LNCAP (cell line): ENCODE data around the gene KIF18B.

ENCODE experiments used
- TF ChIP-seq, protein P1 (sequence below): fragments of 450-650 bp; IDR thresholded peaks from 2 replicates; pipeline ENCODE4 v1.5.1; 2017; ENCODE audit warnings: mild to moderate bottlenecking

KIF18B gene

DNA sequence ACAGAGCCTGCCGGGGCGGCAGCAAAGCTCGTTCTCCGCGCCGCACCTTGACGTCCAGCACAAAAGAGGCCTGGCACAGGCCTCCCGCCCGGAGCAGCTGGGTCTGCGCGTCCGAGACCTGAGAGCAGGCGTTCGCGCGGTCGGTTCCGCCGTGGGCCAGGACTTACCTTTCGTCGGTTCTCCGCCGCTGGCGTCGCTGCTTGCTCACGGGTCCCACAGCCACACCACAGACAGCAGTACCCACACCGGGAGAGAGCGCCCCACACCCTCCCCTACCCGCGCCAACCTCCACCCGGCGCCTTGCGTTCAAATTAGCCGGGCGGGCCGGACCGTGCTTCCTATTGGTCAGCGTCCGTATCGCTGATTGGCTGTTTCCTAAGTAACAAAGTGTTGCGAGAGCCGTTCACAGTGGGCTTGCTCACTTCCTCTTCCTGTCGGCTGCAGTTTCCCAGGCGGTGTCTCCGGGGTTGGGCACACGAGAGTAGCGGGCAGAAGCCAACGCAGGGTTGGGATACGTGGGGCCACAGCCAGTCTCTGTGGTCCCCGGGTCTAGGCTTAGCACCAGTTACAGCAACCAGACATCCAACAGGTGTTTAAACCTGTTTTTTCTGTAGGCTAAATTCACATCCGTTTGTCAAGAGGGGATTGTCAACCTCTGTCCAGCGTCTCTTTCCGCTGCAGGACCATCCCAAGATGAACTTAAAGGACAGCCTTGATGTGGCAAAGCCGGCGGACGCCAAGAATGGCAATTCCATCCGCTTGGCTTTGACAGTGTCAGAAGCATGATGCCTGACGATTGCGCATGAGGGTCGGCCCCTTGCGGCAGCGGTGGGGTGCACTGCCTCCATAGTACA is at the start of gene KIF18B:
Gene KIF18B (minus strand): TSS at position 313 of the 854 bp plus-strand sequence. CDS start 11,429 bp downstream, outside the sequence.
- TF ChIP-seq, protein P1, sequence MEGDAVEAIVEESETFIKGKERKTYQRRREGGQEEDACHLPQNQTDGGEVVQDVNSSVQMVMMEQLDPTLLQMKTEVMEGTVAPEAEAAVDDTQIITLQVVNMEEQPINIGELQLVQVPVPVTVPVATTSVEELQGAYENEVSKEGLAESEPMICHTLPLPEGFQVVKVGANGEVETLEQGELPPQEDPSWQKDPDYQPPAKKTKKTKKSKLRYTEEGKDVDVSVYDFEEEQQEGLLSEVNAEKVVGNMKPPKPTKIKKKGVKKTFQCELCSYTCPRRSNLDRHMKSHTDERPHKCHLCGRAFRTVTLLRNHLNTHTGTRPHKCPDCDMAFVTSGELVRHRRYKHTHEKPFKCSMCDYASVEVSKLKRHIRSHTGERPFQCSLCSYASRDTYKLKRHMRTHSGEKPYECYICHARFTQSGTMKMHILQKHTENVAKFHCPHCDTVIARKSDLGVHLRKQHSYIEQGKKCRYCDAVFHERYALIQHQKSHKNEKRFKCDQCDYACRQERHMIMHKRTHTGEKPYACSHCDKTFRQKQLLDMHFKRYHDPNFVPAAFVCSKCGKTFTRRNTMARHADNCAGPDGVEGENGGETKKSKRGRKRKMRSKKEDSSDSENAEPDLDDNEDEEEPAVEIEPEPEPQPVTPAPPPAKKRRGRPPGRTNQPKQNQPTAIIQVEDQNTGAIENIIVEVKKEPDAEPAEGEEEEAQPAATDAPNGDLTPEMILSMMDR, result no peak

DNA sequence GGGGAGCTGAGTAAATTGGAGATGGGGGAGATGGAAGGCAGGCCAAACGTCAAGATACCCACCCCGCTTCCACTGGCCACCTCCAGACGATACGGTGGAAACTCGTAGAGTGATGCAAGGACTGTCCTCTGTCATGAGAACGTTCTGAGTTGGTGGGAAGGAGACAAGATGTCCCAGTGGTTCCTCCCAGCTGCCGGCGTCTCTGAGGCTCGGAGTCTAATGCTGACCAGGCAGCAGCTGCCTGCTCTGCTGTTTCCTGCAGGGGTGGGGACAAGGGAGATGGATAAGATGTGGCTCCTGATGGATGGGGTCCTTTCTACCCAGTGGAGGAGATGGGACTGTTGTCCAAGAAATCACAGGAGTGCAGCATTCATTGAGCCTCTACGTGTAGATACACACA is 48.7 kb upstream of the KIF18B start:
- TF ChIP-seq, protein P1, result no peak

DNA sequence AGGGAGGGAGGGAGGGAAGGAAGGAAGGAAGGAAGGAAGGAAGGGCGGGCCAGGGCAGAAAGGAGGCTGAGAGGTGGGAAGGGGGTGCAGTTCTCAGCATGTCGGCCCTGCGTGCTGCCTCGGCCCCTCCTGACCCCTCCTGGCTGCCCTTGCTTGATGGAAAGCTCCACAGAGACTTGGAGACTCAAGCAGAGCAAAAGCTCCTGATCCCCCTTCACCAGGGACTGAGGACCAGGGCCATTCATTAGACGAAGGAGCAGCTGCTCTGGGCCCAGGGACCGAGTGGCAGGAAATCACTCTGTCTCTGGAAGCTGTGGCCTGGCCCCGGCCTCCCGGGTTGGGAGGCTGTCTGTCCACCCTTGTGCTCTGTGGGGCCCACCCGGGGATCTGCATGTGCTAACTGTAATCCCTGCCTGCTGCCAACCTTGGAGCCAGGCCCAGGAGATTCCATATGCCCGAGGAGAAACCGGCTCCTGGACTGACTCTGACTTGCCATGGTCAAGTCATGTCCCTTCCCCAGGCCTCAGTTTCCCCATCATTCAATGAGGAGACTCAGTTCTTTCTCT is 47.9 kb upstream of the KIF18B start:
- TF ChIP-seq, protein P1, result no peak

DNA sequence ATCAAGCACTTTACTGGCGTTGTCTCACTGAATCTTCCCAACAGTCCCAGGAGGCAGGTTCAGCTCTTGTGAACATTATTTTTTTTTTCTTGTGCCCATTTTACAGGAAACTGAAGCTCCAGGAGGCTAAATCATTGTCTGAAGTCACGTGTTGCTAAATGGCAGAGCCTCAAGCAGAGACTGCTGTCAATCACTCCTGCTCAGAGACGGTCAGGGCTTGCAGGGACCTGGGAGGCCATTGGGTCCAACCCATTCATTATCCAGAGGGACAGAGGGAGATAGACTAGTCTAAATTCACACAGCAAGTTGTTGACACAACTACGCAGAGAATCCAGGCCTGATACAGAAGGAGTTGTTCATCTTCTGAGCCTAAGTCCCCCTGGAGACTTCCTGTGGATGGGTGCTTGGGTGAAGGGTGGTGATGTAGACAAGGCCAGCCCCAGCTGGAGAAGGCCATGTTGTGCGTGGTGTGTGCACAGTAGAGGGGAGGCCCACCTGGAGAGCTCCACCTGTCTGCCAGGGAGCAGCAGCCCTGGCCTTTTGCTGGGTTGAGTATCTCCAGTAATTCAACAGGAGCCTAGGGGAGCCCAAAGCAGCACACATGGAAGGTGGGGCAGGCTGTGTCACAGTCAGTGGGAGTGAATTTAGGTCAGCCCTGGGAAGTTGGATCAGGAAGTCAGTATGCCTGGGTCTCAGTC is 44.8 kb upstream of the KIF18B start:
- TF ChIP-seq, protein P1, result no peak

DNA sequence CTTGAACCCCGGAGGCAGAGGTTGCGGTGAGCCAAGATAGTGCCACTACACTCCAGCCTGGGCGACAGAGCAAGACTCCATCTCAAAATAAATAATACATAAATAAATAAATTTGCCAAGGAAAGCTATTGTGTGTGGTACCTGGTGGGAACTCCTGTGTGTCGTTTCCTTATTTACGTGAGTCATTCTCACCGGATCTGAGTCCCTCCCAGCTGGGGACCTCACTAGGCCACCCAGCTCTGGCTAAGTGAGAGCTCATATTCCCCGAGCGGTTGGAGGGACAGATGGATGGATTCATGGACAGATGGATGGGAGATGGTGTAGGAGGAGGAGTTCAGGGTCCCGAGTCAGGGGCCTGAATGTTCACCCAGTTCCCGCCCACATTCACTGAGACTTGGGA is 43.4 kb upstream of the KIF18B start:
- TF ChIP-seq, protein P1, result no peak

DNA sequence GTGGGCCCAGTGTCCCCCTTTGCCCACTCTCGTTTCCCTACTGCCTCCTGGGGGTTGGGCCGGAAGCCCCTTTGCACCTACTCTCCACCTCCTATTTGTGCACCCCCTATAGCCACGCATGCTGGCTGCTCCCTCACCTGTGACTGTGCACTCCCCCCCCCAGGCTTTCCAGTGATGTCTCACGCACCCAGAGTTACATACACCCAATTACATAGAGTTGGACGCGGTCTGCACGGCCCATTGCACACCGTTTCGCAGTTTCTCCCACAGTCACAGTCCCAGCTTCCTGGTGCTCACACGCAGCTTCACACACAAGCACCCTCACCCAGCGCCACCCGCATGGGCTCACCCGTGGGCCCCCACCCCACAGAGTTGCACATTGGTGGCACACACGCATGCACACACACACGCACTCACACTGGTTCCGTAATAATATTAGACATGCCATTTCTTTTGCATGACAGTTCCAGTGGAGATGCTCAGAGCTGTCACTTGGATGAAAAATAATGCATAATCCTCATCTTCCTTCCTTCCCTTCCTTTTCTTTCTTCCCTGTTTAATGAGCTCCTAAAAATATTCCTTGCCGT is 42.1 kb upstream of the KIF18B start:
- TF ChIP-seq, protein P1, result no peak
